Right atrium auricular region (tissue), 2 donors: ENCODE data around the gene GALNT7. TPM values are rescaled to one million over a fixed set of nuclear protein-coding genes. Genes with fewer than 3 reads are reported as not detected.

ENCODE experiments used
- DNase-seq: peaks from one replicate; pipeline ENCODE4 v3.0.0-alpha.2; 2019; ENCODE audit warnings: low spot score
- H3K27ac ChIP-seq, 2 donors: fragments of 200-600 bp; sonication (generic); 1 replicate in 1 of 2; 2 replicates in 1 of 2; pipeline ENCODE4 v1.5.1; 2016 to 2019
- H3K27me3 ChIP-seq, 2 donors: fragments of 200-600 bp; sonication (generic); one replicate each; pipeline versions ENCODE4 v1.5.1 to v1.6.0; 2017 to 2019
- H3K36me3 ChIP-seq: fragments of 200-600 bp; sonication (generic); one replicate; pipeline ENCODE4 v1.5.1; 2016
- H3K4me1 ChIP-seq, 2 donors: fragments of 200-600 bp; sonication (generic); one replicate each; pipeline versions ENCODE4 v1.5.1 to v1.6.0; 2017 to 2019
- H3K4me3 ChIP-seq, 2 donors: fragments of 200-600 bp; sonication (generic); 1 replicate in 1 of 2; 2 replicates in 1 of 2; pipeline ENCODE4 v1.5.1; 2017 to 2019; ENCODE audit warnings: mild to moderate bottlenecking in 1 of 2, moderate library complexity in 1 of 2
- H3K9me3 ChIP-seq, 2 donors: fragments of 200-600 bp; sonication (generic); one replicate each; pipeline ENCODE4 v1.5.1; 2019
- CTCF ChIP-seq, 2 donors: fragments of 200-600 bp; sonication (generic); IDR thresholded peaks; one replicate each; pipeline ENCODE4 v1.5.1; 2019; ENCODE audit warnings: antibody characterized with exemption in 2 of 2
- total RNA-seq, 2 donors: library from RNA; depleted of rRNA; stranded (reverse); fragments of >200 nt; gene quantifications; one replicate each; pipeline ENCODE4 v1.1.0, GENCODE V29; 2016

The GALNT7 gene
- total RNA-seq, 2 donors from 2014 or later, result 5.4 to 6.5 TPM

- H3K36me3 ChIP-seq, result peaks cover 33% of the 10 kb centered on the region
- peak overlapping the region; percentile 92 to 94 for H3K4me3 ChIP-seq
- H3K9me3 ChIP-seq, result no peaks in the 10 kb centered on the region
These were observed 164.5 kb downstream of the GALNT7 start for GRCh38 chr4:173332963-173333657.

GRCh38 chr4:173333658-173334084 is 165.1 kb downstream of the GALNT7 start:
- no peak for TF ChIP-seq CTCF (IDR thresholded peaks at IDR 0.05)
- no peaks in the 10 kb centered on the region for H3K27me3 ChIP-seq
- peaks cover 0 to 18% of the 10 kb centered on the region in 2 donors for H3K4me1 ChIP-seq
- DNase-seq, result no peak
- H3K9me3 ChIP-seq, result no peaks in the 10 kb centered on the region
- peak overlapping the region; percentile 92 to 94 for H3K4me3 ChIP-seq
- H3K27ac ChIP-seq, result peak overlapping the region; percentile 99 to 100
- peaks cover 30% of the 10 kb centered on the region for H3K36me3 ChIP-seq

More at GRCh38 chr4:173332963-173333657, 164.5 kb downstream of the GALNT7 start:
- no peak for DNase-seq
- peak overlapping the region; percentile 99 to 100 for H3K27ac ChIP-seq
- peaks cover 0 to 18% of the 10 kb centered on the region in 2 donors for H3K4me1 ChIP-seq
- H3K27me3 ChIP-seq, result no peaks in the 10 kb centered on the region
- TF ChIP-seq CTCF (IDR thresholded peaks at IDR 0.05), result no peak

GRCh38 chr4:173334085-173334890 is 165.7 kb downstream of the GALNT7 start, which contains the start of gene HMGB2:
HMGB2 (minus strand) TSS chr4:173334358; CDS start chr4:173333649, 709 bp downstream.
- no peak for TF ChIP-seq CTCF (IDR thresholded peaks at IDR 0.05)
- peaks cover 24% of the 10 kb centered on the region for H3K36me3 ChIP-seq
- peak within 1 kb of the TSS; percentile 99 to 100 for H3K27ac ChIP-seq
- H3K4me1 ChIP-seq, result peaks cover 0 to 18% of the 10 kb centered on the region in 2 donors
- no peaks in the 10 kb centered on the region for H3K27me3 ChIP-seq
- H3K9me3 ChIP-seq, result no peaks in the 10 kb centered on the region
- peak; percentile 100 for DNase-seq
- H3K4me3 ChIP-seq, result peak within 1 kb of the TSS; percentile 92 to 94

- H3K4me1 ChIP-seq, result peaks cover 0 to 18% of the 10 kb centered on the region in 2 donors
- H3K9me3 ChIP-seq, result no peaks in the 10 kb centered on the region
- H3K27ac ChIP-seq, result peak overlapping the region; percentile 72 to 100
- DNase-seq, result peak; percentile 68
- peaks cover 24% of the 10 kb centered on the region for H3K36me3 ChIP-seq
- TF ChIP-seq CTCF (IDR thresholded peaks at IDR 0.05), result no peak
- peak overlapping the region; percentile 92 to 94 for H3K4me3 ChIP-seq
- H3K27me3 ChIP-seq, result no peaks in the 10 kb centered on the region
These were observed 166.5 kb downstream of the GALNT7 start for GRCh38 chr4:173334891-173335752.

- no peaks in the 10 kb centered on the region for H3K9me3 ChIP-seq
- peaks cover 4% of the 10 kb centered on the region for H3K36me3 ChIP-seq
- no peaks in the 10 kb centered on the region for H3K27me3 ChIP-seq
- H3K27ac ChIP-seq, result no peak overlapping the region
- peaks cover 0 to 10% of the 10 kb centered on the region in 2 donors for H3K4me1 ChIP-seq
- DNase-seq, result no peak
- H3K4me3 ChIP-seq, result no peak overlapping the region
- TF ChIP-seq CTCF (IDR thresholded peaks at IDR 0.05), result no peak
These were observed 168.9 kb downstream of the GALNT7 start for GRCh38 chr4:173337463-173337862.
